Measurements from ENCODE around the gene RASAL3.

DNA sequence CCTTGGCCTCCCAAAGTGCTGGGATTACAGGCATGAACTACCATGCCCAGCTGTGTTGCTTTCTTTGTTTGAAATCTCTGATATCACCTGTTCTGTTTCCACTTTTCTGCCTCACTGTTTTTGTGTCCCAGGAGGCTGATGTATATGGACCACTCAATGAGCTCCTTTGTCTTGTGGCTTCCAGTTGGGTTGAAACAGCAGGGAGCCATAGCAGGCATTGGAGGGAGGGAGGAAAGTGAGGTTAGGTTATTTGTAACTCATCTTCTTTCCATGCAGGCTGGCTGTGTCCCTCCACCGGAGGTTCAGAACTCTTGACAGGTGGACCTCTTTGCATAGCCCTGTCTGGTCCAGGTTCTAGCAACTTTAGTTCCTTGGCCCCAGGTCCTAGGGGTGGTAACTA lies 37.9 kb upstream of the RASAL3 start:
- TF ChIP-seq, protein P1, sequence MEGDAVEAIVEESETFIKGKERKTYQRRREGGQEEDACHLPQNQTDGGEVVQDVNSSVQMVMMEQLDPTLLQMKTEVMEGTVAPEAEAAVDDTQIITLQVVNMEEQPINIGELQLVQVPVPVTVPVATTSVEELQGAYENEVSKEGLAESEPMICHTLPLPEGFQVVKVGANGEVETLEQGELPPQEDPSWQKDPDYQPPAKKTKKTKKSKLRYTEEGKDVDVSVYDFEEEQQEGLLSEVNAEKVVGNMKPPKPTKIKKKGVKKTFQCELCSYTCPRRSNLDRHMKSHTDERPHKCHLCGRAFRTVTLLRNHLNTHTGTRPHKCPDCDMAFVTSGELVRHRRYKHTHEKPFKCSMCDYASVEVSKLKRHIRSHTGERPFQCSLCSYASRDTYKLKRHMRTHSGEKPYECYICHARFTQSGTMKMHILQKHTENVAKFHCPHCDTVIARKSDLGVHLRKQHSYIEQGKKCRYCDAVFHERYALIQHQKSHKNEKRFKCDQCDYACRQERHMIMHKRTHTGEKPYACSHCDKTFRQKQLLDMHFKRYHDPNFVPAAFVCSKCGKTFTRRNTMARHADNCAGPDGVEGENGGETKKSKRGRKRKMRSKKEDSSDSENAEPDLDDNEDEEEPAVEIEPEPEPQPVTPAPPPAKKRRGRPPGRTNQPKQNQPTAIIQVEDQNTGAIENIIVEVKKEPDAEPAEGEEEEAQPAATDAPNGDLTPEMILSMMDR (IDR thresholded peaks at IDR 0.05), result no peak
- TF ChIP-seq POLR2A (IDR thresholded peaks at IDR 0.05), result no peak
- TF ChIP-seq POLR2AphosphoS5 (IDR thresholded peaks at IDR 0.05), result no peak
